Keratinocyte (primary cell): Measurements from ENCODE around the gene ARFGAP3. TPM values are rescaled to one million over a fixed set of nuclear protein-coding genes. Genes with fewer than 3 reads are reported as not detected.
A peak's percentile ranks its signal among the peaks of the same experiment; 100 is the strongest.

Experiments used
- DNase-seq: peaks from one replicate; pipeline ENCODE4 v3.0.0-alpha.2; 2011; ENCODE audit warnings: low read depth, missing footprints, low spot score
- FAIRE-seq: peaks from 2 replicates; lab custom pipeline; 2011; peaks lifted over from hg19 to GRCh38; lab: Jason Lieb, UNC
- H2AFZ ChIP-seq: 2 replicates; pipeline ENCODE4 v1.6.0; 2012; ENCODE audit warnings: low read length, control low read depth, inconsistent platforms; ENCODE audit not compliant: control insufficient read depth
- H3K27ac ChIP-seq: 2 replicates; pipeline ENCODE4 v1.5.1; 2011; ENCODE audit warnings: low read length; ENCODE audit not compliant: control insufficient read depth, insufficient read depth
- H3K27me3 ChIP-seq: 3 replicates; pipeline ENCODE4 v1.6.0; 2011; ENCODE audit warnings: low read length; ENCODE audit not compliant: control insufficient read depth, insufficient read depth; ENCODE audit errors: extremely low read depth
- H3K36me3 ChIP-seq, 2 experiments: 2 replicates in 1 of 2; 3 replicates in 1 of 2; pipeline ENCODE4 v1.5.1; 2011; ENCODE audit warnings: low read length in 2 of 2, mild to moderate bottlenecking in 1 of 2; ENCODE audit not compliant: control insufficient read depth in 2 of 2, insufficient read depth in 2 of 2; ENCODE audit errors: extremely low read depth in 1 of 2
- H3K4me1 ChIP-seq: 3 replicates; pipeline ENCODE4 v1.5.1; 2011; ENCODE audit warnings: low read length; ENCODE audit not compliant: control insufficient read depth, insufficient read depth; ENCODE audit errors: extremely low read depth
- H3K4me2 ChIP-seq: 3 replicates; pipeline ENCODE4 v1.6.0; 2011; ENCODE audit warnings: low read depth, low read length; ENCODE audit not compliant: control insufficient read depth, insufficient read depth; ENCODE audit errors: extremely low read depth
- H3K4me3 ChIP-seq, 3 experiments: fragments of 200-600 bp in 1 of 3; sonication (generic) in 1 of 3; 2 replicates in 2 of 3; 3 replicates in 1 of 3; pipeline ENCODE4 v1.5.1; 2011 to 2016; ENCODE audit warnings: low read length in 3 of 3, mild to moderate bottlenecking in 3 of 3, control low read depth in 2 of 3, inconsistent platforms in 1 of 3, low read depth in 1 of 3, mixed read lengths in 1 of 3, mixed run types in 1 of 3, moderate library complexity in 1 of 3; ENCODE audit not compliant: control insufficient read depth in 2 of 3, insufficient read depth in 2 of 3; ENCODE audit errors: extremely low read depth in 1 of 3
- H3K79me2 ChIP-seq: 2 replicates; pipeline ENCODE4 v1.6.0; 2012; ENCODE audit warnings: low read length; ENCODE audit not compliant: control insufficient read depth, insufficient read depth
- H3K9ac ChIP-seq: 3 replicates; pipeline ENCODE4 v1.6.0; 2011; ENCODE audit warnings: low read length; ENCODE audit not compliant: control insufficient read depth, insufficient read depth; ENCODE audit errors: extremely low read depth
- H3K9me1 ChIP-seq: 3 replicates; pipeline ENCODE4 v1.6.0; 2011; ENCODE audit warnings: low read length; ENCODE audit not compliant: control insufficient read depth, insufficient read depth; ENCODE audit errors: extremely low read depth
- H3K9me3 ChIP-seq: 2 replicates; pipeline ENCODE4 v1.5.1; 2012; ENCODE audit warnings: low read depth, low read length; ENCODE audit not compliant: control insufficient read depth
- H4K20me1 ChIP-seq: 3 replicates; pipeline ENCODE4 v1.6.0; 2011; ENCODE audit warnings: low read length; ENCODE audit not compliant: control insufficient read depth, insufficient read depth; ENCODE audit errors: extremely low read depth
- CTCF ChIP-seq, 3 experiments: IDR thresholded peaks in 1 of 3; conservative IDR thresholded peaks in 1 of 3; optimal IDR thresholded peaks in 1 of 3; 2 replicates in 2 of 3; 3 replicates in 1 of 3; pipeline versions ENCODE3 to v1.5.1; 2011; ENCODE audit warnings: low read length in 3 of 3, mild to moderate bottlenecking in 3 of 3, moderate library complexity in 2 of 3, control low read depth in 1 of 3, inconsistent platforms in 1 of 3; ENCODE audit not compliant: insufficient read depth in 2 of 3; ENCODE audit errors: extremely low read depth in 1 of 3
- EZH2 ChIP-seq: IDR thresholded peaks from one replicate; pipeline ENCODE4 v1.6.1; 2012; ENCODE audit warnings: inconsistent platforms, mild to moderate bottlenecking, low read length, moderate library complexity
- dilution Hi-C: fragments of 300-500 bp; cut with MboI; formaldehyde crosslinking; loops from one replicate; pipeline ENCODE4 v1.7.0; 2020; ENCODE audit warnings: low sequenced_read_pairs; ENCODE audit not compliant: extremely low pct_ligation_motif_present
- polyA plus RNA-seq, 5 experiments: library from polyadenylated mRNA; depleted of rRNA in 3 of 5; stranded (reverse) in 3 of 5; stranded (forward) in 1 of 5; unstranded in 1 of 5; fragments of >200 nt; gene quantifications; 1 replicate in 1 of 5; 2 replicates in 3 of 5; 3 replicates in 1 of 5; pipeline versions ENCODE4 v1.2.1 to v1.2.3, GENCODE V29; 2011 to 2012; ENCODE audit warnings: missing spikeins in 2 of 5, low read depth in 1 of 5, low replicate concordance in 1 of 5

The ARFGAP3 gene
- polyA plus RNA-seq, 1 donor (not counting 4 experiments of a cell fraction or from before 2014, with no cell fraction given): 28.3 TPM

GRCh38 chr22:42819412-42820044 lies 37.5 kb downstream of the ARFGAP3 start:
- H3K79me2 ChIP-seq: no peaks in the 10 kb centered on the region
- H3K9me1 ChIP-seq: no peaks in the 10 kb centered on the region
- H3K36me3 ChIP-seq: peaks cover 9 to 14% of the 10 kb centered on the region in 2 experiments
- no peaks in the 10 kb centered on the region for H3K27me3 ChIP-seq
- H3K4me1 ChIP-seq: peaks cover 14% of the 10 kb centered on the region
- no peak overlapping the region for H3K4me3 ChIP-seq
- TF ChIP-seq CTCF (optimal IDR thresholded peaks at IDR 0.05 in 1 of 3, IDR thresholded peaks at IDR 0.05 in 1 of 3, conservative IDR thresholded peaks at IDR 0.05 in 1 of 3; ENCODE audit: extremely low read depth in 1 of 3, insufficient read depth in 2 of 3, low read length in 3 of 3) (no peak), EZH2 (no peak)
- no peaks in the 10 kb centered on the region for H3K9me3 ChIP-seq
- DNase-seq: no peak
- peak; percentile 52 for FAIRE-seq
- peak overlapping the region; percentile 49 for H3K4me2 ChIP-seq
- no peak overlapping the region for H3K27ac ChIP-seq
- dilution Hi-C loops: no loop called here
- no peak overlapping the region for H2AFZ ChIP-seq
- no peak overlapping the region for H3K9ac ChIP-seq
- no peaks in the 10 kb centered on the region for H4K20me1 ChIP-seq

- Histone ChIP-seq H3K4me1 (peaks cover 14% of the 10 kb centered on the region), H3K4me2 (no peak overlapping the region), H3K36me3 (peaks cover 17% of the 10 kb centered on the region in 2 experiments), H3K27me3 (no peaks in the 10 kb centered on the region), H3K9ac (no peak overlapping the region), H3K4me3 (no peak overlapping the region), H3K27ac (no peak overlapping the region), H4K20me1 (no peaks in the 10 kb centered on the region), H3K9me1 (no peaks in the 10 kb centered on the region), H3K9me3 (no peaks in the 10 kb centered on the region), H3K79me2 (no peaks in the 10 kb centered on the region), H2AFZ (no peak overlapping the region)
- FAIRE-seq: peak; percentile 9
- no peak for DNase-seq
- TF ChIP-seq CTCF (optimal IDR thresholded peaks at IDR 0.05 in 1 of 3, IDR thresholded peaks at IDR 0.05 in 1 of 3, conservative IDR thresholded peaks at IDR 0.05 in 1 of 3; ENCODE audit: extremely low read depth in 1 of 3, insufficient read depth in 2 of 3, low read length in 3 of 3): no peak
- TF ChIP-seq EZH2: no peak
- dilution Hi-C loops: no loop called here
These were observed 39.5 kb downstream of the ARFGAP3 start for GRCh38 chr22:42817556-42817955.
